ENCODE measurements around the gene SLC10A6.

DNA sequence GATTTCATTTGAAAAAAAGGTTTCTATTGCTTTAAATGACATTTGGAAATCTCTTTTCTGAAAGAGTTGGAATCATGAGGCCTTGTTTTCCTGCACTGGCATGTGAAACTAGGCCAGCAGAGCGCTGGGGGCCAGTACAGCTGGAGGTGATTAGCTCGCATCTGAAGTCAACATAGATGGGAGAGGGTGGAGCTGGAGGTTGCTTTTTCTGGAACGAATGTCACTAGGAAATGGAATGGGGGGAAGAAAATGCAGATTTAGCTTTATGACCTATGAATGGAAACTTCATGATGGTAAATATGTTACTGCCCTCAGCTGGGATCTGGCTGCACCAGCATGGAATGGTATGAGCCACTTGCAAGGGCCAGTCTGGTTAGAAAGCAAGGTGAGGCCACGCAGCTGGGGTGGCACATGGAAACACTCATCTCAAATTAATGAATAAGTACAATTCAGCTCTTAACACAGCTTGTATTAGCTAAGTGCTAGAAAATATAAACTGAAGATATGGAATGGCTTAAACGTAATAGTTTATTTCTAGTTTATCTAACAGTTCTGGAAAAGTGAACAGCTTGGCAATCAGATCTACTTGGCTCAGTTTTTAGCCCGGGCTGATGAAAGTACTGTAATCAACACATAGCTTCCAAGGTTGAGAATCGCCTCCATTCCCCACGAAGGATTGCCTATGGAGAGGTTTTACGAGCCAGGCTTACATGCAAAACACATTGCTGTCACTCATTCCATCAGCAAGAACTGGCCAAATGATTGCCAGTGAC is 32.5 kb downstream of the SLC10A6 start:
- TF ChIP-seq POLR2AphosphoS5 (IDR thresholded peaks at IDR 0.05): no peak
- no peak for TF ChIP-seq TAF1 (IDR thresholded peaks at IDR 0.05; ENCODE audit: low read depth)
- TF ChIP-seq, protein P1, sequence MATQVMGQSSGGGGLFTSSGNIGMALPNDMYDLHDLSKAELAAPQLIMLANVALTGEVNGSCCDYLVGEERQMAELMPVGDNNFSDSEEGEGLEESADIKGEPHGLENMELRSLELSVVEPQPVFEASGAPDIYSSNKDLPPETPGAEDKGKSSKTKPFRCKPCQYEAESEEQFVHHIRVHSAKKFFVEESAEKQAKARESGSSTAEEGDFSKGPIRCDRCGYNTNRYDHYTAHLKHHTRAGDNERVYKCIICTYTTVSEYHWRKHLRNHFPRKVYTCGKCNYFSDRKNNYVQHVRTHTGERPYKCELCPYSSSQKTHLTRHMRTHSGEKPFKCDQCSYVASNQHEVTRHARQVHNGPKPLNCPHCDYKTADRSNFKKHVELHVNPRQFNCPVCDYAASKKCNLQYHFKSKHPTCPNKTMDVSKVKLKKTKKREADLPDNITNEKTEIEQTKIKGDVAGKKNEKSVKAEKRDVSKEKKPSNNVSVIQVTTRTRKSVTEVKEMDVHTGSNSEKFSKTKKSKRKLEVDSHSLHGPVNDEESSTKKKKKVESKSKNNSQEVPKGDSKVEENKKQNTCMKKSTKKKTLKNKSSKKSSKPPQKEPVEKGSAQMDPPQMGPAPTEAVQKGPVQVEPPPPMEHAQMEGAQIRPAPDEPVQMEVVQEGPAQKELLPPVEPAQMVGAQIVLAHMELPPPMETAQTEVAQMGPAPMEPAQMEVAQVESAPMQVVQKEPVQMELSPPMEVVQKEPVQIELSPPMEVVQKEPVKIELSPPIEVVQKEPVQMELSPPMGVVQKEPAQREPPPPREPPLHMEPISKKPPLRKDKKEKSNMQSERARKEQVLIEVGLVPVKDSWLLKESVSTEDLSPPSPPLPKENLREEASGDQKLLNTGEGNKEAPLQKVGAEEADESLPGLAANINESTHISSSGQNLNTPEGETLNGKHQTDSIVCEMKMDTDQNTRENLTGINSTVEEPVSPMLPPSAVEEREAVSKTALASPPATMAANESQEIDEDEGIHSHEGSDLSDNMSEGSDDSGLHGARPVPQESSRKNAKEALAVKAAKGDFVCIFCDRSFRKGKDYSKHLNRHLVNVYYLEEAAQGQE (IDR thresholded peaks at IDR 0.05; ENCODE audit: borderline replicate concordance): no peak
- TF ChIP-seq EZH2 (IDR thresholded peaks at IDR 0.05; ENCODE audit: borderline replicate concordance, insufficient read depth, low read length, poor library complexity, severe bottlenecking): no peak
- no peak for TF ChIP-seq CTCF (IDR thresholded peaks at IDR 0.05; ENCODE audit: poor library complexity, severe bottlenecking)
- TF ChIP-seq EP300 (conservative IDR thresholded peaks at IDR 0.05; ENCODE audit: poor library complexity, severe bottlenecking): no peak
- TF ChIP-seq RAD21 (conservative IDR thresholded peaks at IDR 0.05): no peak
- no peak for TF ChIP-seq SMC3 (conservative IDR thresholded peaks at IDR 0.05; ENCODE audit: poor library complexity)
- no peak for TF ChIP-seq MXI1 (conservative IDR thresholded peaks at IDR 0.05; ENCODE audit: poor library complexity, severe bottlenecking)
